HT-29 (cell line): ENCODE data around the gene BMP4. TPM values are rescaled to one million over a fixed set of nuclear protein-coding genes. Genes with fewer than 3 reads are reported as not detected.
"Not testable (repeated sequence)": the region's sequence is repeated elsewhere in the genome, so short reads cannot be mapped to it uniquely, and the experiment has no call there.

ENCODE experiments used
- DNase-seq: peaks from one replicate; pipeline ENCODE4 v3.0.0-alpha.2; 2015; ENCODE audit warnings: low spot score
- total RNA-seq: library from RNA; depleted of rRNA; stranded (reverse); fragments of >200 nt; shearing (Covaris generic); gene quantifications from 2 replicates; pipeline ENCODE4 v1.2.3, GENCODE V29; 2014; rRNA removed

BMP4 gene
- total RNA-seq, result 362 and 395 TPM in 2 replicates

DNA sequence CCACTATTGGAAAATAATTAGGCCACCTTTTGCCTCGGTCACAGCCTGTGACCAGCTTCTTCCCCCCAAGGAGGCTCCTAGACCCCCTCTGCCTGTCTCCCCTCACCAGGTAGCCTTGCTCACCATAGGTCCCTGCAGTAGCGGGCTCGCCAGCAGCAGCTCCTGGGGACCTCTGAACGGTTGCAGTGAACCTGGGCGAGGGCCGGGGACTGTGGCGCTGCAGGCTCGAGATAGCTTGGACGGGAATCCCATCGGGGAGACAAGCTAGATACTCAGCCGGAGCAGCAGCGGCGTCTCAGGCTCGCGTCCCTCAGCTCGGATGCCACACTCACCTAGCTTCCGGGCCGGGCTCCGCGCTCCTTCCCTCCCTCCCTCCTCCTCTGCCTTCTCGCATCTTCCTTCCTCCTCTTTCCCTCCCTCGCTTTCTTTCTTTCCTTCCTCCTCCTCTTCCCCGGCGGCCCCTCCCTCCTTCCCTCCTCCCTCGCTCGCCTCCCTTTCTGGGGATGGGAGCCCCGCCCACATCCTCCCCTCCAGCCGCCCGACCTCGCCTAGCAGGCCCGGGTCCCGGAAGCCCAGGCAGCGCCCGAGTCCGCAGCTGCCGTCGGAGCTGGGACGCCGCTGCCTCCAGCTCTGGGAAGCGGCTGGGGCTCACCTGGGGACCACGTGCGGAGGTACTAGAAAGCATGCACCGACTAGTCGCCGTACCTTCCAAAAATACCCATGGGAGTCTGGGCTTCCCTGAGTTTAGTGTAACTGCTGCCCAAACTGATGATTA lies at the start of gene BMP4:
Gene BMP4, minus strand, starts transcription at position 399 of the 775 bp plus-strand sequence. CDS start 4,603 bp downstream, outside the sequence.
- DNase-seq, result peak; percentile 91

DNA sequence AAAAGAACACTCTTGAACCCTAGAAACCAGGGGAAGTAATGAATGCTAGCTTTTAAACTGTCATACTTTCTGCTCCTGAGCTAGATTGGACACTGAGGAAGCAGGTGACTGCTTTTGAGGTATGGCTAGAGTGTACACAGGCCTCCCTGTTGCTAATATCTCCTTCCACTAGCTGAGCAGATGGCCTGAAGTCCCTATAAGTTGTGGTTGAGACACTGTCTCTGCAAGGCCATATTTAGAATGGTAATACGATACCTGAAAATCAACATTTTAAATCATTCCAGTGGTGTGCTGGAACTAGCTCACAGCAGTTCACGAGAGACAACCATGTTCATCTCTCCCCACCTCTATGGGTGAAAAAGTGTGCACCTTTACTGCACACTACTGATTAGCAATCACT lies 46.4 kb upstream of the BMP4 start:
- no peak for DNase-seq

DNA sequence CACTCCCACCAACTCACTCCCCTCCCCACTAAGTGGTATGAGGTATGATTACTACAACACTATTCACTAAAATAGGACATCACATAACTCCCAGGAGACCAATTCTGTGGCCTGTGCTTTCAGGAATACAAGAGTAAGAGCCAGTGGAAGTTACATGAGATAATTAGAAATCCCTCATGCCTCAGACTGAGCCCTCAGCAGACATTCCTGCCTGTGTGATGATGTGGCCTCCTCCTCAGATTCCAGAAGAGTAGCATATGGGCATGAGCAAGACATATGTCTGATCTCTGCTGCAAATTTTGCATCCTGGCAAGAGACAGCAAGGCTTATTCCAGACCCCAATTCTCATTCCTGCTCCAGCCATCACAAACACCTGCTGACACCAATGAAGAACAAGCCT lies 46.0 kb upstream of the BMP4 start:
- no peak for DNase-seq

DNA sequence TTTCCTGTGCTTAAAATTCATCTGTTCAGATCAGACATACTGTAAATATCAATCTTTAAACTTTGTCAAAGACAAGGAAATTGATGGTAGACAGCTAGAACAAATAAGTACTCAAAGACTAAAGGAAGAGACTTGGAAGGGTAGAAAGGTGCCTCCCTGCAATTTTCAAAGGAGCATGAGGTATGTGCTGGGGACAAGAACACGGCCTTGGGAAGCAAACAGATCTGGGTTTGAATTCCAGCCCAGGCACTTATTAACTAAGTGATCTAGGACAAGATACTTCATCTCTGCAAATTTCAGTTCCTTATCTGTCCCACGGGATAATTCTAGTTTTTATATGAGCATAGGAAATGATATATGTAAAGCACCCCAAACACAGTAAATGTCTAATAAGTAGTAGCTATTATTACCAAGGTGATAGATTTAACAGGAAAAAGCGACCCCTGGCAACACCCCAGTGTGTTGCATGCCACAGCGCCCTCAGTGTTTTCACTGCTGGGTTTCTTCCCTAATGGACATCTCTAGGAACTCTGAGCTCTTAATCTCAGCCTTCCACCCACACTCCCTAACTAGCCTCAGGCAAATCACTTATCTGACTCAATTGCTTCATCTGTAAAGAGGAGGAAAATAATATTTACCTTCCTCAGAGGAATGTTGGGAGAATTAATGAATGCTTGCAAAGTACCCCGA lies 44.7 kb upstream of the BMP4 start:
- no peak for DNase-seq

DNA sequence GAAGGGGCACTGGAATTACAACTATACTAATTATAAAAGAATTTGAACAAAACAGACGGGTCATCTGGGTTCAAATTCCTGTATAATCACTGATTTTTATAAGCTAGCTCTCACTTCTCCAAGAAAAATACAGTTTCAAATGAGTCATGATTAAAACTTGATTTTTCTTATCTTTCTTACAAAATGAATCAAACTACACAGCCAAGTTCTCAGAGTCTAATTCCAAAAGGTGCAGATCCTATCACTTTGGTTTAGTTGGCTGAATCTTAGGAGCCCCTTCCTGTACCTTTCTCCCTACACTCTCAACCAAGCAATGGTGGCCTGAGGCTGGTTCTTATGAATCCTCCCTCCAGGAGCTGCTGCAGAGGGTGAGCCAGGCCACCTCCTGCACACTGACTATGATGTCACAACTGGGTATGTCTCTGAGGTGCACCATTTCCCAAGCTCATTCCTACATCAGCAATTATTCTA lies 43.8 kb upstream of the BMP4 start:
- no peak for DNase-seq

DNA sequence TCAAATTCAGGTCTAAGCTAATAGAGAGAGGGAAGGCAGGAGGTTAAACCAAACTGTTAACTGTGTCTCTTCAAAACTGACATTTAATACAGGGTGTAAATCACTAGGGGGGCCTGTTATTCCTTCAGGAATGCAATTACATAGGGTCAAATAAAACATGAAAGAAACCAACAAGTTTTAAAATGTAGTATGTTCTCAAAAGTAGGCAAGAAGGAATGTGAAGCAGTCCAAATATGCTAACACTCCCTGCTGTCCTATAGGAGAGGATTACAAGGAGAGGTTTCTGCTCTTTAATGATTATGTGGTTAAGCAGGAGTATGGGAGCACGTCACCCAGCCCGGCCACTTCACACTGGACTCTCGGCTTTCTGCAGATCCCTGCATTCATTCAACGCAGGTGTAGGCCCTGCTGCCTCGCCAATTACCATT lies 42.5 kb upstream of the BMP4 start:
- peak; percentile 34 for DNase-seq

DNA sequence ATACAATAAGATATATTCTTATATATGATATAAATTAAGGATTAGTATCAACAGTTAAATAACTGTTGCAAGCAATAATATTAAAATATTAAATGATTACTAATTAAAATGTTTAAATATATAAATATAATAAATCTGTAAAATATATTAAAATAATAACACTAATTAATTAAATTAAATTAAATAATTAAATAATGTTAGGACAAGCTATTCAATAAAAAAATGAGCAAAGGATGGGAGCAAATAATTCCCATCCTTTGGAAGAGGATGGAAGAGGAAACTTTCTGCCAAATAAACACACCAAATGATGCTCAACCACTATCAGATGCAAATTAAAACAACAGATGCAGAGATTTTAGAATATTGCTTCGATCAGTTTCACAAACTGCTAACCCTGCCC lies 39.4 kb upstream of the BMP4 start:
- DNase-seq, result no peak

DNA sequence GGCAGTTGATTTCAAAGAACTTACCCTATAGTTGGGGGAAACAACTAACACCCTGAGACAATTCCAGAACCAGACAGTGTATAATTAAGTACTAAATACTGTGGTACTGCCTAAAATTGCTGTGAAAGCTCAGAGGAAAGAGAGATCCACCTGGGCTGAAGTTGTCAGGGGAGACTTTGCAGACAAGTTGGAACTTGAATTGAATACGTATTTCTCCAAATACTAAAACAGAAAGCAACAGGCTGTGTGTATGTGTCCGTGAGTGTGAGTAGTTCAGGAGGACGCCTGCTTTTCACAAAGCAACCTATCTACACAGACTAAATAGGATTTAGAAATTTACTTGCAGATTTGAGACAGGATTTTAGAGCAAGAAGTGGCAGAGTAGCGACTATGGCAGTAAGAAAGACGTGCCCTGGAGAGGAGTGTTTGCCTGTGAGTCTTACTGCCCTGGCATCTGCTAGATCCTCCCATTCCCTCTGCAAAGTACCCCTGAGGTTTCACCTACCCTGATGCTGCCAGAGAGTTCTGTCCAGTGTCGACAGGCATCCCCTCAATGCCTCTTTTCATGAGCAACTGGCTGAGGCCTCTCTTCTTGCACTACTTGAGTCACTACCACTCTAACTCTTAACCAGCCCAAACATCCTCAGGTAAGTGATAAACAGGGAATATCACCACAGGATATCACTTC lies 37.4 kb upstream of the BMP4 start:
- no peak for DNase-seq

DNA sequence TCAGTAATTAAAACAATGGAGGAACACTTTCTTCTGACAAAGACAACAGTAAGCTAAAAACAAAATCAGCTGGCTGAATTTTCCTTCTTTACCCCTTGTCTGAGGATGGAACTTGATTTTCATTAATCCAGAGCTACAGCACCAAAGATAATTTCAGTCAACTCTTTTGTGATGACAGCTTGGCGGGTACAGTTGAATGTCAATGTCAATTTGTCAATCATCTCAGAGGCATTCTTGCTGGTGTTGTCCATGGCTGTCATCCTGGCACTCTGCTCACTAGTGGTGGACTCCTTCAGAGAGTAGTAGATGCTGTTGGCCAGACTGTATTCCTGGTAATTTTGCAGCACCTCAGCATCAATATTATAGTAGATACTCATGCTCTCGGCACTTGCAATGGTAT lies 34.4 kb upstream of the BMP4 start:
- no peak for DNase-seq

DNA sequence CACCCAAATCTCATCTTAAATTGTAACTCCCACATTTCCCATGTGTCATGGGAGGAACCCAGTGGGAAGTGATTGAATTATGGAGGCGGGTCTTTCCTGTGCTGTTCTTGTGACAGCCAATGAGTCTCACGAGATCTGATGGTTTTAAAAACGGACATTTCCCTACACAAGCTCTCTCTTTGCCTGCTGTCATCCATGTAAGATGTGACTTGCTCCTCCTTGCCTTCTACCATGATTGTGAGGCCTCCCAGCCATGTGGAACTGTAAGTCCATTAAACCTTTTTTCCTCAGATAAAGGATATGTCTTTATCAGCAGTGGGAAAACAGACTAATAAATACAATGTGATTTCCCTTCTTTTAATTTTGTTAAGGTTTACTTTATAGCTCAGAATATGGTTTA lies 30.1 kb upstream of the BMP4 start:
- DNase-seq, result not testable (repeated sequence)

DNA sequence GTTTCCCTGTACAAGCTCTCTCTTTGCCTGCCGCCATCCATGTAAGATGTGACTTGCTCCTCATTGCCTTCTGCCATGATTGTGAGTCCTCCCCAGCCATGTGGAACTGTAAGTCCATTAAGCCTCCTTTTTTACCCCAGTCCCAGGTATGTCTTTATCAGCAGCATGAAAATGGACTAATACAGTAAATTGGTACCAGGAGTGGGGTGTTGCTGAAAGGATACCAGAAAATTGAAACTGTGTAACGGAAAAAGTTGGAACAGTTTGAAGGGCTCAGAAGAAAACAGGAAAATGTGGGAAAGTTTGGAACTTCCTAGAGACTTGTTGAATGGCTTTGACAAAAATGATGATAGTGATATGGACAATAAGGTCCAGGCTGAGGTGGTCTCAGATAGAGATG lies 28.3 kb upstream of the BMP4 start:
- not testable (repeated sequence) for DNase-seq

DNA sequence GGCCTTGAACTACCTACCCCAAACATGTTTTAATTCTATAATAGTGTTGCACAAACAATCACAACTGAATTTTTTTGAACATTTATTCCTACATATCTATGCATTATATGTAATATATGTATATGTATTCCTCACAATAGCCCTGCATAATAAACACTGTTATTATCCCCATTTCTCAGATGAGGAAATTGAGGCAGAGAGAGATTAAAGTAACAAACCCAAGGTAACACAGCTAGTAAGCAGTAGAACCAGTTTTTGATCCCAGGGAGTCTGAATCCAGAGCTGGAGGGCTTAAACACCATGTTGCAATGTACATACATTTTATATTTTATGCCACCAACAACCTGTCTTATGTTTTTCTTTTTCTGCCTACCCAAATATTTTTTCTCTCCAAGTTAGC lies 26.5 kb upstream of the BMP4 start:
- DNase-seq, result no peak

DNA sequence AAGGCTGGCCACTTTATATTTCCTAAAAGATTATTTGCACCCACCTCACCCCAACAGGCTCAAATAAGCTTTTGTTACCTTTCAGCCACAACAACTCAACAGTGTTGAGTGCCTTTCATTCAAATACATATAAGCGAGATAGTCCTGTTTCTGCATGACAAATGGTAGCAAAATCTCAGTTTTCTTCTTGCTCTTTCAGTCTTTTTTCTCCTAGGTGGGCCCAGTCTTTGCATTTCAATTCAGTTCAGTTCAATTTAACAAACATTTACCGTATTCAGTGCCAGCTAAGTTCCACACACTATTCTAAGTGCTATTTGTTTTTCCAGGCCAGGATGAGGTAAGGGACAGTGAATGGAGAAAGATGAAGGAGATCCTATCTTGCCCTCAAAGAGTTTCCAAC lies 25.9 kb upstream of the BMP4 start:
- no peak for DNase-seq

DNA sequence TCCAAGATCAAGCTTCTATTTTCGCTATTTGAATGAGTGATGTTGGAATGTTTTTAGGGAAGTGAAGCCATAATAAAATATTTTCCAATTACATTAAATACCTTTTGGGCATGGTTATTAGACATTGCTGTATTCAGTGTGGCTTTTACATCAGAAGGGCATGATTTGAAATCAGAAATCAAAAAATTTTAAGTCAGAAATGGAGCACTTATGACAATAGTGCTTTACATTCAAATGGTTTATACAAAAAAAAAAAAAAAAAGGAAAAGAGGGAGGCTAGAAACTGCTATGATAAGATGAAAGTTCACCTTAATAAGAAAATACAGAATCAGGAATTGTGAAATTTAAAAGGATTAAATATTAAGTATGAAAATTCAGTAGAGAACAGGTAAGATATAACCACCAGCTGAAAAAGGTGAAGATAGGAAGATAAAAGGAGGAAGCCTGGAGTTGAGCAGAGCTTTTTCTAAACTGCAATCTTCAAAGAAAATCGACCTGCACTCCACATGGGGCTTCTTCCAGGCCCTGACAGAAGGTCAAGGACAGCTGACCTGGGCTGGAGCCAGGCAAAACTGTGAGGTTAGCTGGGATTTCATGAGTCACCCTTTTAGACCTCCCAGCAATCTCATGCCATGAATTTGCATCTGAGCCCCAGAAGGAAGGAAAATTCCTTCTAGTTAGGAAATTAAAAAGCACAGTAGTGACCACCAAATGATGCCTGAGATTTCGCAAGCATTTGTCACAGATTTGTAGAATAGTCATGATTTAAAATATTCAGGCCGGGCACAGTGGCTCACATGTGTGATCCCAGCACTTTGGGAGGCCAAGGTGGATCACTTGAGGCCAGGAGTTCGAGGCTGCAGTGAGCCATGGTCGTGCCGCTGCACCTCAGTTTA lies 23.4 kb upstream of the BMP4 start:
- no peak for DNase-seq

DNA sequence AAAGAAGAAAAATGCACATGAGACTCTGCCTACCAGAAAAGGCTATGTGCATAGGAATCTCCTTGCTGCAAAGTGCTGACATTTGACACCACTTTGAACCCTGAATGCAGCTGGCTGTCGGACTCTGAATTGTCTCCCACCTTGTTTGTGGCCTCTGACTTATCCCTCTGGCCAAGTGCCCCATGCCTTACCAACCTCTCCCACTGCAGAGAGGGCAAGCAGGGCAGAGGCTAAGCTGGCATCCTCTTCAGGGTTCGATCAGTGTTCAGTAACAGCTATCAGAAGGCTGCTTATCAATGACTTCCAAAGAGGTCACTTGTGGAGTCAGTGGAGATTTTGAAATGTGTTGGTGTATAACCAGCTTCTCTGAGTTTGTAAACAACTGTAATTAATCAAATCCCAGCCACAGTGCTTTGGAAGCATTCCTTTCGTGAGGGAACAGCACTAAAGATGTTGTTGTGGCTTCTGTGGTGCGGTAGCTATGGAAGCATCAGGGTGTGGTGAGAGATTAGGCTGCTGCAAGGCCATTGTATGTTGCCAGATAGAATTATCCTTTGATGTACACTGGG lies 22.6 kb upstream of the BMP4 start:
- peak; percentile 54 for DNase-seq

DNA sequence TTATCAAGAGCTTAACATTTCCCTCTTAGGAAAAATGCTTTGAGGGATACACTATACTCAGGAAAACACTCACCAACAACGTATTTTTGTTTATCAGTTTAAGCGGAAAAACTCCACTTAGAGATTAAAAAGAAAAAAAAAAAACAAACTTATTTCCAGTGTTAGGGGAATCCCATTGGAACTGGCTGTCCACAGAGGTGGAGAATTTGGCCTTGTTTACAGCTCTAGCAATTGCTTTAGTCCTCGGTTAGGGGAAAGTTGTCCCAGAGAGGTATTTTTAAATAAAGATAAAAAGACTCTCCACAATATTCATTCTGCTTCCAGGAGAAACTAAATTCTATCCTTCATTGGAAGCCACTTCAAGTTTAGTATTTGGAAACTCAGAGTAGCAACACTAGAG lies 21.6 kb upstream of the BMP4 start:
- DNase-seq, result no peak

DNA sequence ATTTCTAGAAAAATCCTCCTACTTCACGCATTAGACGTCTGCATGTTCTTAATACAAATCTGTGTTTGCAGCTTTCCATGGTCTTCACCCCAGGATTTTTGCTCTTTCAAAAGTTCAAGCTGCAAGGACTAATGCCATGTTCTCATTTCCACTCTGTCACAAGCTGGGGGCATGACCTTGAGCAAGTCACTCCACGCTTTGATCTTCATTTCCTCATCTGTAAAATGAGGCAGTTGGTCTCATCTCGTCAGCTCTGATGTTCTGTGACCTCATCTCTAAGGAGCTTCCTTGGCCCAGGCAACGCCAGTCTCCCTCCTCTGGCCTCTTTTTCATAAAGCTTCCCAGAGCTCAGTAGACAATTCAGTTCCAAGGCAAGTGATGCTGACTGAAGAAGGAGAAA lies 18.8 kb upstream of the BMP4 start:
- no peak for DNase-seq

DNA sequence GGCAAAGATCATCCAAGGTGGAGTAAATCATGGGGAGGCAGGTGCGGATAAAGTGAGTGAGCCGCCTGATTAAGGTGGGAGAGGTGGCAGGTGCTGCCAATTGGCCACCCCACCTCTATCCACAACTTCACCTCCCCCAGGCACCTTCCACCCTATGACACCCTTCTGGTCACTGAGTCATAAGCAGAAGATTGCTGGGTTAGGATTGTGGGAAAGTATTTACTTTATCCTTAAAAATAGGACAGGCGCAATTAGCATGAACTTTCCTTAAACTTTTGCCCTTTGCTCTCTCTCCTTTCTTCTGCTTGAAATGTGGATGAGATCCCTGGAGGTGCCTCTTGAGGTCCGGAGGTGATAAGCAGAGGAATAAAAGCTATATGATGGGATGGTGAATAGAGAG lies 14.9 kb upstream of the BMP4 start:
- DNase-seq, result no peak

DNA sequence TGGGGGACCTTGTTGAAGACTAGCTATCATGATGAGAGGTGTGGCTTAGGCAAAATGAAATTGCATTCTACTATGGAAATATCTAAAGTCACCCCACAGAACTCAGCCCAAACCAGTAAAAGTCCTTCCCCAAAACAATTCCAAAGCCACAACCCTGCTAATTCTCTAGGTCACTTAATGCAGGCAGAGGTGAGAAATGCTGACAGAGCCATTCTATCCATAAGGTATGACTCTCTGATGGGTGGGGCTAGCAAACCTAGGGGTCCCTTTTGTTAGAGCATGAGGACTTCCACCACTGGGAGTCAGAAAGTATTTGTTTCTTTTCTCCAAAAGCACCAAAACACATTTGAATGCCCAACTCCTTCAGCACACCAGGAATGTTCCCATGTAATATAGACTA lies 12.7 kb upstream of the BMP4 start:
- no peak for DNase-seq

DNA sequence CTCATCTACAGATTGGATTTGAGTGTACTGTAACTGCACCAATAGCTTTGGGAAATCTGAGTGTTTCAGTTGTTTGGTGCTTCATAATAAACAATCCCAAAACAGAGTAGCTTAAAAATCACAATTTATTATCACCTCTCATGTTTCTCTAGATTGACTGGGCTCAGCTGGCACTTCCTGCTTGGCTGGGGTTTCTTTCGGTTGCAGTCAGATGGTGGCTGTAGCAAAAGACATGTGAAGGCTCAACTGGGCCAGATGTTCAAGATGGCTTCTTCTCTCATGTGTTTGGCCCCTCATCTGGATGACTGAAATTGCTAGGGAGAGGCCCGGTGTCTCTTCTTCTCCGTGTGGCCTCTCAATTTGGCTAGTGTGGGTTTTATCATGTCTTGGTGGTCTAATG lies 12.1 kb upstream of the BMP4 start:
- DNase-seq, result no peak

DNA sequence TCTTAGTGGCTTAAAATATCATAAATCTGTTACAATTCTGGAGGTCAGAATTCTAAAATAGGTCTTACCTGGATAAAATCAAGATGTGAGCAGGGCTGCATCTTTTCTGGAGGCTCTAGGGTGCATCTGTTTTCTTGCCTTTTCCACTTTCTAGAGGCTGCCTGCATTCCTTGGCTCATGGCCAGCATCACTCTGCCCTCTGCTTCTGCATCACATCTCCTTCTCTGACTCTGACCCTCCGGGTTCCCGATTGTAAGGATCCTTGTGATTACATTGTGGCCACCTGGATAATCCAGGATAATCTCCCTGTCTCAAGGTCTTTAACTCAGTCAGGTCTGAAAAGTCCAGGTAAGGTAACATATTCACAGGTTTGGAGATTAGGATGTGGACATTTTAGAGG lies 11.0 kb upstream of the BMP4 start:
- peak; percentile 26 for DNase-seq
